ENCODE data around the gene TNFRSF14.

Gene TNFRSF14

GRCh38 chr1:2556277-2556677, at the start of gene TNFRSF14:
Gene TNFRSF14 (plus strand): TSS chr1:2556371. CDS start chr1:2556665, 294 bp downstream.
- no peak for DNase-seq (ENCODE audit: low read depth in 2 of 2)

- DNase-seq (ENCODE audit: low read depth in 2 of 2): no peak
Measured at GRCh38 chr1:2506901-2507565, 49.1 kb upstream of the TNFRSF14 start.

- DNase-seq (ENCODE audit: low read depth in 2 of 2): no peak
Measured at GRCh38 chr1:2507744-2508155, 48.4 kb upstream of the TNFRSF14 start.

DNA sequence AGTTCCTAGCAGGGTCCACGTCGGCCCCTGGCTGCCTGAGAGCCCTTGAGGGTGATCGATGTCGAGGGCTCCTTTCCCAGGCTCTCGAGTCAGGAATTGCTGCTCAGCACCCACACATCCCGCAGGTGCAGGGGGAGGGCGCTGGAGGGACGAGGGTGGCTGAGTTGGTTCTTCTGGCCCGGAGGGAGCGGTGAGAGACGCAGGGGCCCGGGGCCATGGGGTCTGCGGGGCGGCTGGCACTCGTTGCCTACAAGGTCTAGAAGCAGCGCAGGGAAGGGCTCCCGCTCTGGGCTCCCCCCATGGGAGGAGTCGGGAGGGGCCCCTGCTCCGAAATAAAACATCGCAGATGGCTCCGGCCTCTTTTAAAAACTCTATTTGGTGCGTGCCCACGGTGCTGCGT, 48.0 kb upstream of the TNFRSF14 start:
- no peak for DNase-seq (ENCODE audit: low read depth in 2 of 2)

GRCh38 chr1:2508751-2509150, 47.4 kb upstream of the TNFRSF14 start:
- DNase-seq (ENCODE audit: low read depth in 2 of 2): no peak

GRCh38 chr1:2509589-2509988, 46.6 kb upstream of the TNFRSF14 start:
- no peak for DNase-seq (ENCODE audit: low read depth in 2 of 2)

DNA sequence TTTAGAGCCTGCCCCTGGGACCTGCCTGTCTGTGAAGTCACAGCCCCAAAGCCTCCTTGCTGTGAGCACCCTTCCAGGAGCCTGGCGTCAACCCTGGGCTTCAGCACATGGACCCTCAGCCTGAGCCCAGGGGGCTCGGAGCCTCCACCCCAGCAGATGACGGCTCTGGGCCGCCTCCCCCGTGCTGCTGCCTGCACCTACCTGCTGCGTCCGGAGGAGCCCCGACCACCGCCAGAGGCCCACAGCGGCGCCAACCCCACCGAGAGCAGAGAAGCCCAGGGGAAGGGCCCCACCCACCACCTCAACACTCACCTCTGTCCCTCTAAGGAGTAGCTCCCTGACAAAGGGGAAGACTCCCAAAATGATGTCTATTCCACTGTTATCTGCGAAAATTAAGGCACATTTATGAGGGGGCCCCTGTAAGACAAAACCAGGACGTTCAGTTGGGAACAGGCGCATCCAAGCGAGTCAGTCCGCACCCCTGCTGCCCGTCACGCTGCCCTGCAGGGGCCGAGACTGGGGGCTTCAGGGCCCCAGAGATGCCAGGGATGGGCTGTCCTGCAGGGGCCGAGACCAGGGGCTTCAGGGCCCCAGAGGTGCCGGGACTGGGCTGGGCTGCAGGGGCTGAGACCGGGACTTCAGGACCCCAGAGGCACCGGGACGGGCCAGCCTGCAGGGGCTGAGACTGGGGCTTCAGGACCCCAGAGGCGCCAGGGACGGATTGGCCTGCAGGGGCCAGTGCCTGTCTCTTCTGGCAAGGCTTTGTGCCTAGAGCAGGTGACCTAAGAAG, 45.6 kb upstream of the TNFRSF14 start:
- no peak for DNase-seq (ENCODE audit: low read depth in 2 of 2)

DNA sequence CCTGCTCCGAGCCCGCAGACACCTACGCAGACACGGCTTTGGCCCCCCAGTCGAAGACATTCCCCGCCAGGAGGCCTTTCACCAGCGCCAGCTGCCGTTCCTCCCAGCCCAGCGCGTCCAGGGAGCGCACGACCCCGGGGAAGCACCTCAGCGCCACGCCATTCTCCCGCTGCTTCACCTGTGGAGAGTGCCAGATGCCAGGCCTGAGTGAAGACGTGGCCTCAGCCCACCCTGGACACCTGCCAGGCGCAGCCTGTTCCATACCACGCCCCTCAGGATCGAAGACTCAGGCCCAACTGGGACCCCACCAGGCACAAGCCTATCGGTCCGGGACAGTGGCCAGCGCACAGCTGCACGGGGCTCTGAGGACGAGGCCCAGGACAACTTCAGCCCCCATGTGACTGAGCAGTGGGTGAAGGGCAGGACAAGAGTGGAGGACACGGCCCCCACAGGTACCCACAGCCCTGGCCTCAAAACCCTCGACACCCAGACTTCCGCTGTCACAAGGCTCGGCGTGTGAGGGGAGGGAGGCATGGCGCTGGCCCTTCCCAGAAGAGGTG, 43.2 kb upstream of the TNFRSF14 start:
- no peak for DNase-seq (ENCODE audit: low read depth in 2 of 2)

DNA sequence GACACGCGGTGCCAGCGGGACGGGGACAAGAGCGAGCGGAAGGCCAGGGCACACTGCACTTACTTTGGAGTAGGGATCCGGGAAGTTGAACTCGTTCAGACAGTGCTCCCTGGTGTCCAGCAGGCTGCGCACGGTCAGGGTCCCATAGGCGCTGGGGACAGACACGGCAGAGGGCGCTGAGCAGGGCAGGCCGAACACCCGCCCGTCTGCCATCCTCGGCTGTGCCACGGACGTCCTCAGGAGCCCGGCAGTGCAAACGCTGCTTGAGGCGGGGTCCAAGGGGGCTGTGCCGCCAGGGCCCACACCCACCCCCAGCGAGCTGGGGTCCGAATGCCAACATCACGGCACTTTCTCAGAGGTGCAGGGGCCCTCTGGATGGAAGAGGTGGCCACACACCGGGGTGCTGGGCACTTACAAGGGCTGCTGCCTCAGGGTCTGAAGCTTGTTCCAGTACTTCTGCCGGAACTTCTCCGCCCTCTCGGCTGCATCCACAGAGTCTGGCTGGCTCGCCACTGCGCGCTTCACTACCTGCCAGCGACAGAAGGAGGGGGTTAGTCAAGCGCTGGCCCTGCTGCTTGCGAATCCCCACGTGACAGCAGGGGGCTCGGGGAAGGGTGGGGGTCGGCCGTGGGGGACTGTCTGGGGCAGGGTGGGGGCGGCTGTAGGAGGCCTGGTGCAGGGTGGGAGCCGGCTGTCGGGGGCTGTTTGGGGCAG, 42.1 kb upstream of the TNFRSF14 start:
- no peak for DNase-seq (ENCODE audit: low read depth in 2 of 2)

GRCh38 chr1:2514863-2515762, 41.1 kb upstream of the TNFRSF14 start:
- no peak for DNase-seq (ENCODE audit: low read depth in 2 of 2)

GRCh38 chr1:2515763-2516080, 40.4 kb upstream of the TNFRSF14 start:
- DNase-seq (ENCODE audit: low read depth in 2 of 2): no peak

DNA sequence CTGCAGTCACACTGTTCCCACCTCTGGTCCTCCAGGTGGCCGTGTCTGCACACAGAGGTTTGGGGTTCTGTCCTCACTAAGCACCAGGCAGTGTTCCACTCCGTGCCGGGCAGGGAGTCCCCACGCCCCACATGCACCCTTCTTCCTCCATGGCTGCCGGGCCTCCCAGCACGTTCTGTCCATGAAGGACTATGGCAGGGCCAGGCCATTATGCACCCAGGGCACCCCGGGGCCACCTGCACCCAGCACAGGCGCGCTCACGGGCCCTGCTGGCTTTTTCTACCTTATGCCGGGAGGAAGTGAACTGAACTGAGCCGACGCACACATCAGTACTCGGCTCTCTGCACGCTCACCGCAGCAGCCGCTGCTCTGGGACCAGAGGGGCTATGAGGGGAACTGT, 40.0 kb upstream of the TNFRSF14 start:
- DNase-seq (ENCODE audit: low read depth in 2 of 2): no peak

GRCh38 chr1:2516946-2517345, 39.2 kb upstream of the TNFRSF14 start:
- no peak for DNase-seq (ENCODE audit: low read depth in 2 of 2)

GRCh38 chr1:2517966-2518365, 38.2 kb upstream of the TNFRSF14 start:
- DNase-seq (ENCODE audit: low read depth in 2 of 2): no peak

DNA sequence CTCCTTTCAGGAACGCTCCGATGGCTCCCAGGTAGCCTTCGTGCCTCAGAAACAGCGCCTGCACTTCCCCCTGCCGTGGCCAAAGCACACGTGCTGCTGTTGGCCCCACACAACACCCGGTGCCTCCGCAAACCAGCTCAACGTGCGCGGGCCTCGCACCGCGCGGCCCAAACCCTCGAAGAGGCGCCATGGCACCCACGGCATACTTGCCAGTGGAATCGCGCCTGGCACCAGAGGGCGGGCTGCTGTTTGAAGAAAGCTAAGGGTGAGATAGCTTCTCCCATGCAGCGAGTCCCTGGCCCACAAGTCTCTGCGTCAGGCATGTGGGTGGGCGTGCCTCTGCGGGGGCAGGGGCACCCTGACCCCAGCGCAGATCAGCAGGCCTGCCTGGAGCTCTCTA, 37.6 kb upstream of the TNFRSF14 start:
- DNase-seq (ENCODE audit: low read depth in 2 of 2): no peak

- DNase-seq (ENCODE audit: low read depth in 2 of 2): no peak
Measured at GRCh38 chr1:2519029-2519685, 37.0 kb upstream of the TNFRSF14 start.

GRCh38 chr1:2519729-2520128, 36.4 kb upstream of the TNFRSF14 start:
- no peak for DNase-seq (ENCODE audit: low read depth in 2 of 2)

- DNase-seq (ENCODE audit: low read depth in 2 of 2): no peak
Measured at GRCh38 chr1:2520206-2520605, 36.0 kb upstream of the TNFRSF14 start.

GRCh38 chr1:2520806-2521205, 35.4 kb upstream of the TNFRSF14 start:
- DNase-seq (ENCODE audit: low read depth in 2 of 2): no peak

DNA sequence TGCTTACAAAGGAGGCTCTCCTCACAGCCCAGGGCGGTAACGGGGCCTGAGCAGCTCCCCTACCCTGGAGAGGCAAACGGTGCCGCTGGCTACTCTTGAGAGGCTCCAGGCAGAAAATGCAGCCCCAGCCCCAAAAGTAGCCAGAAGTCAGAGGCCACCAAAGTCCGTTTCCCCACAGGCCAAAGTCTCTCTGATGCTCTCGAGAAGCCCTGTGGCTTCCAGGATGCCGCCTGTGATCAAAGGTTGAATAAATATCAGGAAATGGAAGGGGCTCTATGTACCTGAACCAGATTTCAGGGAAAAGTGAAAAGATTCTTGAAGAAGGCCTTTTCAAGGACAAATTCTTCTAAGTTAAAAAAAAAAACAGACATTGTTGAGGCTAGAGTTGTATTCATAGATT, 33.9 kb upstream of the TNFRSF14 start:
- no peak for DNase-seq (ENCODE audit: low read depth in 2 of 2)

All from fibroblast of skin of left biceps (primary cell).